Mesenchymal stem cell (in vitro differentiated cells and primary cell): ENCODE results near the gene RAP2A.

ENCODE experiments used
- DNase-seq: peaks from one replicate; pipeline ENCODE4 v3.0.0-alpha.2; 2013
- H2AFZ ChIP-seq: one replicate; pipeline ENCODE4 v1.6.1; 2013; ENCODE audit warnings: low read depth, mild to moderate bottlenecking, control low read depth, inconsistent platforms, low read length, moderate library complexity
- H2AK5ac ChIP-seq: 2 replicates; pipeline ENCODE4 v1.6.1; 2013; ENCODE audit warnings: low read length, moderate library complexity, mild to moderate bottlenecking, inconsistent platforms; ENCODE audit not compliant: severe bottlenecking
- H2BK120ac ChIP-seq: one replicate; pipeline ENCODE4 v1.6.1; 2013; ENCODE audit warnings: low read depth, mild to moderate bottlenecking, inconsistent platforms, low read length, moderate library complexity
- H2BK12ac ChIP-seq, 2 experiments: one replicate each; pipeline ENCODE4 v1.6.1; 2013; ENCODE audit warnings: inconsistent platforms in 2 of 2, low read length in 2 of 2, mild to moderate bottlenecking in 2 of 2, moderate library complexity in 2 of 2, control low read depth in 1 of 2
- H2BK15ac ChIP-seq: one replicate; pipeline ENCODE4 v1.6.1; 2013; ENCODE audit warnings: mild to moderate bottlenecking, low read depth, inconsistent platforms; ENCODE audit not compliant: poor library complexity, severe bottlenecking
- H2BK5ac ChIP-seq: 2 replicates; pipeline ENCODE4 v1.6.1; 2013; ENCODE audit warnings: low read depth, mild to moderate bottlenecking, low read length, control low read depth, inconsistent platforms; ENCODE audit not compliant: poor library complexity, severe bottlenecking
- H3K14ac ChIP-seq, 2 experiments: one replicate each; pipeline ENCODE4 v1.6.1; 2013; ENCODE audit warnings: inconsistent platforms in 2 of 2, low read length in 2 of 2, control low read depth in 1 of 2, mild to moderate bottlenecking in 1 of 2, moderate library complexity in 1 of 2
- H3K18ac ChIP-seq, 2 experiments: one replicate each; pipeline ENCODE4 v1.6.1; 2013; ENCODE audit warnings: inconsistent platforms in 2 of 2, low read length in 2 of 2, control low read depth in 1 of 2, low read depth in 1 of 2, mild to moderate bottlenecking in 1 of 2
- H3K23ac ChIP-seq, 2 experiments: one replicate each; pipeline ENCODE4 v1.6.1; 2013; ENCODE audit warnings: inconsistent platforms in 2 of 2, low read length in 2 of 2, mild to moderate bottlenecking in 2 of 2, moderate library complexity in 2 of 2, control low read depth in 1 of 2
- H3K27ac ChIP-seq: 2 replicates; pipeline ENCODE4 v1.5.1; 2013; ENCODE audit warnings: mild to moderate bottlenecking, moderate library complexity, low read length, control low read depth, inconsistent platforms; ENCODE audit not compliant: poor library complexity, severe bottlenecking
- H3K27me3 ChIP-seq, 2 experiments: 2 replicates each; pipeline versions ENCODE4 v1.6.1 to v1.7.0; 2013; ENCODE audit warnings: low read length in 2 of 2, mild to moderate bottlenecking in 2 of 2, moderate library complexity in 2 of 2, control low read depth in 1 of 2, inconsistent platforms in 1 of 2; ENCODE audit not compliant: control insufficient read depth in 1 of 2, insufficient read depth in 1 of 2
- H3K36me3 ChIP-seq, 2 experiments: 2 replicates each; pipeline versions ENCODE4 v1.6.1 to v1.7.0; 2013; ENCODE audit warnings: low read length in 2 of 2, control low read depth in 1 of 2, inconsistent platforms in 1 of 2, low read depth in 1 of 2, mild to moderate bottlenecking in 1 of 2; ENCODE audit not compliant: insufficient read depth in 2 of 2, control insufficient read depth in 1 of 2
- H3K4ac ChIP-seq, 2 experiments: one replicate each; pipeline ENCODE4 v1.6.1; 2013; ENCODE audit warnings: inconsistent platforms in 2 of 2, low read length in 2 of 2, mild to moderate bottlenecking in 2 of 2, moderate library complexity in 2 of 2, control low read depth in 1 of 2, low read depth in 1 of 2
- H3K4me1 ChIP-seq: 2 replicates; pipeline ENCODE4 v1.6.1; 2013; ENCODE audit warnings: low read depth, low read length, control low read depth; ENCODE audit not compliant: control insufficient read depth, insufficient read depth
- H3K4me2 ChIP-seq: 2 replicates; pipeline ENCODE4 v1.6.1; 2013; ENCODE audit warnings: low read length, mild to moderate bottlenecking, inconsistent platforms; ENCODE audit not compliant: poor library complexity, severe bottlenecking
- H3K4me3 ChIP-seq, 2 experiments: 2 replicates each; pipeline versions ENCODE4 v1.5.1 to v1.7.0; 2013; ENCODE audit warnings: low read length in 2 of 2, mild to moderate bottlenecking in 2 of 2, control low read depth in 1 of 2, low read depth in 1 of 2; ENCODE audit not compliant: insufficient read depth in 1 of 2
- H3K79me1 ChIP-seq: replicated peaks from 2 replicates; pipeline ENCODE4 v1.6.1; 2013; ENCODE audit warnings: mild to moderate bottlenecking, control low read depth, low read length, inconsistent platforms; ENCODE audit not compliant: poor library complexity, severe bottlenecking
- H3K9ac ChIP-seq: 2 replicates; pipeline ENCODE4 v1.7.0; 2013; ENCODE audit warnings: mild to moderate bottlenecking, low read length, moderate library complexity
- H3K9me3 ChIP-seq: 2 replicates; pipeline ENCODE4 v1.7.0; 2013; ENCODE audit warnings: mild to moderate bottlenecking, low read length; ENCODE audit not compliant: control insufficient read depth
- H4K8ac ChIP-seq: one replicate; pipeline ENCODE4 v1.6.1; 2013; ENCODE audit warnings: inconsistent platforms, mild to moderate bottlenecking, low read length, moderate library complexity
- H4K91ac ChIP-seq: one replicate; pipeline ENCODE4 v1.6.1; 2013; ENCODE audit warnings: mild to moderate bottlenecking, low read length, inconsistent platforms
- WGBS: methylation state at CpG from one replicate; pipeline ENCODE4 v1.1.7; 2013; ENCODE audit warnings: mixed read lengths; 5-methylcytosine and 5-hydroxymethylcytosine counted together

The RAP2A gene

GRCh38 chr13:97386801-97387484 is 47.0 kb upstream of the RAP2A start:
- Histone ChIP-seq H2AK5ac (no peak overlapping the region), H3K4me3 (no peak overlapping the region), H3K9me3 (no peaks in the 10 kb centered on the region), H3K27ac (no peak overlapping the region), H3K4me2 (no peak overlapping the region), H4K8ac (no peak overlapping the region), H2BK120ac (no peak overlapping the region), H3K23ac (no peak overlapping the region), H3K79me1 (peaks cover 14% of the 10 kb centered on the region), H2BK12ac (no peak overlapping the region), H2AFZ (no peak overlapping the region), H3K9ac (no peak overlapping the region), H2BK15ac (no peak overlapping the region), H3K18ac (no peak overlapping the region), H2BK5ac (no peak overlapping the region), H3K4me1 (no peaks in the 10 kb centered on the region), H3K27me3 (no peaks in the 10 kb centered on the region), H3K4ac (no peak overlapping the region), H3K36me3 (peaks cover 13 to 23% of the 10 kb centered on the region in 2 experiments), H4K91ac (no peak overlapping the region), H3K14ac (no peak overlapping the region)
- WGBS = 96% methylated on average over 4 of the region's 4 CpGs
- no peak for DNase-seq

DNA sequence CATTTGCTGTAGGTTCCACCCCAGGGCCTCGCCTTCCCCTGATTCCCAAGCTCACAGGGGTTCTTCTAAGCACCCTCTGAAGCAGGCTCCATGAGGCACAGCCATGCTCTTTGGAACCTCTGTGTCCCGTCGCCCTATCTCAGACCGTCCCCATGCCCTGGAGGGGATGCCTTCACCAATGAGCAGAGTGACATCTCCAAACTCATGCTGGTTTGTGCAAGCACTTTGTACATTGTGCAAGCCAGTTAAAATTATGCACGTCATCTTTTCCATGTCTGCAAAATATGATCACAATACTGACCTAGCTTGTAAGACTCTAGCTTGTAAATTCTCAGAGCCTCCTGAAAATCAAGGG is 46.5 kb upstream of the RAP2A start:
- Histone ChIP-seq H4K91ac (no peak overlapping the region), H3K18ac (no peak overlapping the region), H2BK120ac (no peak overlapping the region), H3K27me3 (no peaks in the 10 kb centered on the region), H2AK5ac (no peak overlapping the region), H3K4me3 (no peak overlapping the region), H2BK5ac (no peak overlapping the region), H2BK12ac (no peak overlapping the region), H2BK15ac (no peak overlapping the region), H3K79me1 (peaks cover 12% of the 10 kb centered on the region), H3K27ac (no peak overlapping the region), H4K8ac (no peak overlapping the region), H3K9ac (no peak overlapping the region), H3K4me1 (no peaks in the 10 kb centered on the region), H3K14ac (no peak overlapping the region), H3K4me2 (no peak overlapping the region), H3K23ac (no peak overlapping the region), H3K4ac (no peak overlapping the region), H3K36me3 (peaks cover 10 to 20% of the 10 kb centered on the region in 2 experiments), H2AFZ (no peak overlapping the region), H3K9me3 (no peaks in the 10 kb centered on the region)
- no peak for DNase-seq
- over 99% methylated on average over 5 of the region's 5 CpGs for WGBS

DNA sequence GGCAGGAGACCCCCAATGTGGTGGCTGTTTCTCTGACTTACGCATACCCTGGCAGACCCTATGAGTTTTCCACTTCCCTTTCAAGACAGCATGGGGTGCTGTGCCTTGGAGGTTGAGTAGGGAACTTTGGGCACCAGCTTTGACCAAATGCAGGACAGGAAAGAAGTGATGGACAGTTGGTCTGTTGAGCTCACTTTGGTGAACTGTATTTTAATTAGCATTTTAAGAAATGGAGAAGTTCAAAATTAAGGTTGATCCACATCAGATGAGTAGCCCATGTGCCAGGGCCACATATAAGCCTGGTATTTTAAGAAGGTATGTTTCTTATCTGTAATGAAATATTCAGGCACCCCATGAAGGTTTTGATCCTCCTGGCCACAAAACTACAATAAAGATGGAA is 46.1 kb upstream of the RAP2A start:
- DNase-seq = no peak
- H4K8ac ChIP-seq = no peak overlapping the region
- no peak overlapping the region for H2BK120ac ChIP-seq
- 100% methylated on average over 1 of the region's 1 CpG for WGBS
- H2BK5ac ChIP-seq = no peak overlapping the region
- peaks cover 8 to 20% of the 10 kb centered on the region in 2 experiments for H3K36me3 ChIP-seq
- no peak overlapping the region for H3K4ac ChIP-seq
- H2BK15ac ChIP-seq = no peak overlapping the region
- no peak overlapping the region for H2AK5ac ChIP-seq
- H3K23ac ChIP-seq = no peak overlapping the region
- no peaks in the 10 kb centered on the region for H3K4me1 ChIP-seq
- no peak overlapping the region for H2AFZ ChIP-seq
- H3K4me2 ChIP-seq = no peak overlapping the region
- no peak overlapping the region for H4K91ac ChIP-seq
- H3K9me3 ChIP-seq = no peaks in the 10 kb centered on the region
- H3K14ac ChIP-seq = no peak overlapping the region
- no peak overlapping the region for H3K27ac ChIP-seq
- H3K27me3 ChIP-seq = no peaks in the 10 kb centered on the region
- H3K79me1 ChIP-seq = peaks cover 12% of the 10 kb centered on the region
- no peak overlapping the region for H3K4me3 ChIP-seq
- H3K18ac ChIP-seq = no peak overlapping the region
- H3K9ac ChIP-seq = no peak overlapping the region
- H2BK12ac ChIP-seq = no peak overlapping the region

DNA sequence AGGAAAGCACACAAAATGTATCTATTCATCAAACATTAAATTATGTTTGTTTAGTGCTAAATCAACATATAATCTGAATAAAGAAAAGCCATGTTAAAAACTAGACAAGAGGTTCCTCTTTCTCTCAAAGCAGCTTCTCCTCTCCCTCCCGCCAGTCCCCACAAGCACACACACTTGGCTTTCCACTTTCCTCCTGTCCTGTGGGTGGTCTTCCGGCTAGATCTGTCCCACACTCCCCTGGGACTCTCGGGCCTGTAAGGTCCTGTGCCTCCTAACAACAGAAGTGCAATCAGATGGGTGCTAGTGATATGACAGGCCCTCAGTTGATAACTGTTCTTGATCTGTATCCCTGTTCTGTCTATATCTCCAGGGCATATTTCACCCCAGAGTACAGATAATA is 45.6 kb upstream of the RAP2A start:
- peaks cover 8 to 20% of the 10 kb centered on the region in 2 experiments for H3K36me3 ChIP-seq
- H3K14ac ChIP-seq = no peak overlapping the region
- H3K27ac ChIP-seq = no peak overlapping the region
- no peaks in the 10 kb centered on the region for H3K27me3 ChIP-seq
- H3K4ac ChIP-seq = no peak overlapping the region
- H3K4me1 ChIP-seq = no peaks in the 10 kb centered on the region
- no peak overlapping the region for H2BK15ac ChIP-seq
- H3K4me3 ChIP-seq = no peak overlapping the region
- no peak overlapping the region for H2BK12ac ChIP-seq
- H3K79me1 ChIP-seq = peaks cover 12% of the 10 kb centered on the region
- no peaks in the 10 kb centered on the region for H3K9me3 ChIP-seq
- H2BK5ac ChIP-seq = no peak overlapping the region
- no peak overlapping the region for H4K91ac ChIP-seq
- no peak overlapping the region for H3K9ac ChIP-seq
- 67% methylated on average over 2 of the region's 3 CpGs for WGBS
- no peak overlapping the region for H3K18ac ChIP-seq
- H2BK120ac ChIP-seq = no peak overlapping the region
- DNase-seq = no peak
- no peak overlapping the region for H4K8ac ChIP-seq
- no peak overlapping the region for H3K23ac ChIP-seq
- H2AK5ac ChIP-seq = no peak overlapping the region
- H2AFZ ChIP-seq = no peak overlapping the region
- H3K4me2 ChIP-seq = no peak overlapping the region
